HG03064 (cell line): Measurements from ENCODE around the gene CFB.

Source experiments
- ATAC-seq: cut with Tn5 transposase; IDR thresholded peaks from one replicate; pipeline ENCODE4 v1.9.1; 2021; ENCODE audit warnings: low read depth; ENCODE audit not compliant: unreplicated experiment

The CFB gene

DNA sequence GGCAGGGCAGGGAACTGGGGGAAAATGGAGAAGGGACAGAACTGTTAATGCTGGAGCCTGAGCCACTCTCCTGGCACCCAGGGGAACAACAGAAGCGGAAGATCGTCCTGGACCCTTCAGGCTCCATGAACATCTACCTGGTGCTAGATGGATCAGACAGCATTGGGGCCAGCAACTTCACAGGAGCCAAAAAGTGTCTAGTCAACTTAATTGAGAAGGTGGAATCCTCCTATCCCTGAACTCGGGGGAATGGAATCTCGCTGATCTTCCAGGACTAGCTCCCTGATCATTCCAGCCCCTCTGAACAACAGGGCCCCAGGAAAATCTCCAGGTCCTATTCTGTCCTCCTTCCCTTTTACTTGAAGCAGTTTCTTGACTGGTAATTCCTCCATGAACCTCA lies 2.0 kb downstream of the CFB start:
- no peak for ATAC-seq

- ATAC-seq: no peak
Measured at GRCh38 chr6:31948306-31948705, 2.4 kb downstream of the CFB start.

DNA sequence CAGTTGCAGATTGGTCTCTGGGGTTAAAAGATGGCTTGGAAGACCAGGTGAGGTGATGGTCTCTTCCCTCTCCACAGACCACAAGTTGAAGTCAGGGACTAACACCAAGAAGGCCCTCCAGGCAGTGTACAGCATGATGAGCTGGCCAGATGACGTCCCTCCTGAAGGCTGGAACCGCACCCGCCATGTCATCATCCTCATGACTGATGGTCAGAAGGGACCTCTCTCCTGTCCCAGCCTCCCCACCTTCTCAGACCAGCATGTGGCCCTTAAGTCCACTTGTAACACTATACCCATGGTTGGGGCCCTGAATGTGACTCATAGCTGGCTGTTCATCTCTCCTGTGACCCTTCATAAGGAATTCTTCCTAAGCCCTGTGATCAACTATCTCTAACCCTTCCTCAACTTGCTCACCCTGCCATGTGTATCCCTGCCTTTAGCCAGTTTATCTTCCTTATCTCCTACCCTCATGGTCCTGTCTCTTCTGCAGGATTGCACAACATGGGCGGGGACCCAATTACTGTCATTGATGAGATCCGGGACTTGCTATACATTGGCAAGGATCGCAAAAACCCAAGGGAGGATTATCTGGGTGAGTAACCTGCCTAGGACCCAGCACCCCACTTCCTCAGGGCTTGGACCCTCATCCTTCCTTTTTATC lies 3.0 kb downstream of the CFB start:
- ATAC-seq: no peak

DNA sequence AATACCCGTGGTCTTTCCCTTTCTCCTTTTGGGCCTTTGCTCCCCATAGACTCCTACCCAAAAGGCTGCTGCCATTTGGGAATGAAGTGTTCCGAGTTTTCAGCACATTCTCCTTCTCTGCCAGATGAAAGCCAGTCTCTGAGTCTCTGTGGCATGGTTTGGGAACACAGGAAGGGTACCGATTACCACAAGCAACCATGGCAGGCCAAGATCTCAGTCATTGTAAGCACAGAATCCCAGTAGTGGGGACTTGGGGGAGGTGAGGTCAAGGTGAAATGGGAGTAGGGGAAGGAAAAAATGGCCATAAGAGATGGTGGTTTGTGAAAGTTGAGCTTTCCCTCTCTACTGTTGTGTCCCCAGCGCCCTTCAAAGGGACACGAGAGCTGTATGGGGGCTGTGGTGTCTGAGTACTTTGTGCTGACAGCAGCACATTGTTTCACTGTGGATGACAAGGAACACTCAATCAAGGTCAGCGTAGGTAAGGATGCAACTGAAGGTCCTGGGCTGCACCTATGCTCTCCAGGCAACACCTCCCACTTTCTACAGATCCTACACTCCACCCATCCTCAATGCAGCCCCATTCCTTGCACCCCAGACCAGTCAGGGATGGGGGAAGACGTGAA lies 4.1 kb downstream of the CFB start:
- no peak for ATAC-seq

- no peak for ATAC-seq
Measured at GRCh38 chr6:31952140-31952805, 6.4 kb downstream of the CFB start.

- no peak for ATAC-seq
Measured at GRCh38 chr6:31952890-31953289, 7.0 kb downstream of the CFB start.

DNA sequence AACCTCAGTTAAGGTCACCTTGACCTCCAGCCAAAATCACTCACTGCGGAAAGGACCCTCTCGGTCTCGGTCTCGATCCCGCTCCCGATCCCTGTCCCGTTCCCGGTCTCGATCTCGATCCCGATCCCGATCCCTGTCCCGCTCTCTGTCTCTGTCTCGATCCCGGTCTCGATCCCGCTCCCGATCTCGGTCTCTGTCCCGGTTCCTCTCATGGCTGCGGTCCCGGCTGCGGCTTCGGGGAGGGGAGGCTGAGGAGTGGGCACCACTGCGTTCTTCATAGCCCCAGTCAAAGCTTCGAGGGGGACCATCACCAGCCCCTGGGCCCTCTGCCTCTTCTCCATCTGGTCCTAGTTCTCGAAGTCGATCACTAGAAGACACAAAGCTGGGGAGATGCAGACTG lies 8.6 kb downstream of the CFB start:
- no peak for ATAC-seq

GRCh38 chr6:31956796-31957195 lies 10.9 kb downstream of the CFB start:
- no peak for ATAC-seq

GRCh38 chr6:31958412-31958740 lies 12.5 kb downstream of the CFB start:
- peak; percentile 4 for ATAC-seq

DNA sequence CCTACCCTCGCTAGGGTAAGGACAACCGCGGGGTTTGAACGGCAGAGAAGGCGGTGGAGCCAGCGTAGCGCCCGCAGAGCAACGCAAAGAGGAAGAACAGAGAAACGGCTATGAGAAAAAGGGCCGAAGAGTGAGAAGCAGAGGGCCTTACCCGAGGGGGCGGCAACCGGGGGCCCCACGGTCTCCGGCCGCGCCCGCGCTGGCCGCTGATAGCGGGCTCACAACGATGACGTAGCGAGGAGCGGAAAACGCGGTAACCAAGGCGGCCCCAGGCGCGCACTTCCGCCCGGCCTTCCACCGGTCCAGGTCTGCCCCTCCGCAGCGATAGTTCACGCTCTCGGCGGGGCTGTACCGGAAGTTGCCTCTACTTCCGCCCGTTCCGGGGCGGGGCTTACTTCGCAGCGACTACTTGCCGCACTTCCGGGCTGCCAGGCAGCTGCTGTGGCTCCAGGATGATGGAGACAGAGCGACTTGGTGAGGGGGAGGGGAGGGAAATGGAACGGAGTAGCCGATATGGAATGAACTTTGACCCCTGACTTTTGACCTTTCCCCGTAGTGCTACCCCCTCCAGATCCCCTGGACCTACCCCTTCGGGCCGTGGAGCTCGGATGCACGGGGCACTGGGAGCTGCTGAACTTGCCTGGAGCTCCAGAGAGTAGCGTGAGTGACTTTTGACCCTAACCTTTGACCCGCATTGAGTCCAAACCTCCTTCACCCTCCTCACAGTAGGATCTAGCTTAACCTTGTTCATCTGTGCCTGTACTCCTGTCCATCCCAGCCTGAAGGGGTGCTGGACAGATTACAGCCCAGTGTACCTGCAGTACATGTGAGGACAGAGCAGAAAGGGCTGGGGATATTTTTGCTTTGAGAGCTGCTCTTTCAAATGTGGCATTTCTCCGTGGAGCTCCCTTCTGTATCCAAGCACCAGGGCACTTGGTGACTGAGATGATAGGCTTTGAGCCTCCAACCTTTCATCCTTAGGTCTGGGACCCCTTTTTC lies 13.1 kb downstream of the CFB start, which contains the start of the genes NELFE and SKIC2:
Gene NELFE (minus strand): TSS at position 231 of the 999 bp plus-strand sequence. CDS start 525 bp downstream, outside the sequence.
Gene SKIC2 (plus strand): TSS at position 435 of the 999 bp plus-strand sequence. CDS start 18 bp downstream, at position 453.
- ATAC-seq: peak; percentile 96

DNA sequence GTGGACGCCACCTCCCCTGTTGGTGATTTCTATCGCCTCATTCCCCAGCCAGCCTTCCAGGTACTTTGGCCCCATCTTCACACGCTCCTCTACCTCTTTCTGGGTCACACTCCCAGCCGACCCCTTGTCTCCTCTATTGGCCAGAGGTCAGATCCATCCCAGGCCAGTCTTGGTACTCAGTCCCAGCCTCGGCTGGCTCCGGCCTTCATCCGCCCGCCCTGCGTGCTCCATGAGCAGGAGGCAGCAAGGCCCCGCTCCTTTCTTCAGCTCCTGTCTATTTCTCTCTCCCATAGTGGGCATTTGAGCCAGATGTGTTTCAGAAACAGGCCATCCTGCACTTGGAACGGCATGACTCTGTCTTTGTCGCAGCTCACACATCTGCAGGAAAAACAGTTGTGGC lies 15.7 kb downstream of the CFB start:
- ATAC-seq: no peak

- ATAC-seq: no peak
Measured at GRCh38 chr6:31963921-31964320, 18.0 kb downstream of the CFB start.

DNA sequence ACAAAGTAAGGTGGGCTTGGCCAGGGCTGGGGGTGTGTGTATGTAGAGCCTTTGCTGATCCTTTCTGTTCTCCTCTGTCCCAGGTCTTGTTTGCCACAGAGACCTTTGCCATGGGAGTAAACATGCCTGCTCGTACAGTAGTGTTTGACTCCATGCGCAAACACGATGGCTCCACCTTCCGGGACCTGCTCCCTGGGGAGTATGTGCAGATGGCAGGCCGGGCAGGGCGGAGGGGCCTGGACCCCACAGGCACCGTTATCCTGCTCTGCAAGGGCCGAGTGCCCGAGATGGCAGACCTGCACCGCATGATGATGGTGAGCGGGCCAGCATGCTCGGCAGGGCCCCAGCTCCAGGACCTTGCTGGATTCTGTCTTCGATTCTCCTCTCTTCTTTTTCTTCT lies 19.8 kb downstream of the CFB start:
- ATAC-seq: no peak

DNA sequence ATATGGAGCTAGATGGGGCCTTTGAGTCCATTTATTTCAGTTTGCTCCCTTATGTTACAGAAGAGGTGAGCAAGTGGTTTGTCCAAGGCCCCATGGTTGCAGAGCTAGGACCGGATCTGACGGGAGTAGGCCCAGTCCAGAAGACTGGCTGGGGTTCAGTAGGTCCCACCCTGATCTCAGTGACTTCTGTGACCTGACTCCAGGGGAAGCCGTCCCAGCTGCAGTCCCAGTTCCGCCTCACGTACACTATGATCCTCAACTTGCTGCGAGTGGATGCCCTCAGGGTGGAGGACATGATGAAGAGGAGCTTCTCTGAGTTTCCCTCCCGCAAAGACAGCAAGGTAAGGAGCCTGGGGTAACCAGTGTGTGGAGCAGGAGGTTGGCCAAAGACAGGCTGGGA lies 20.6 kb downstream of the CFB start:
- ATAC-seq: no peak

GRCh38 chr6:31966997-31967925 lies 21.4 kb downstream of the CFB start:
- ATAC-seq: no peak

GRCh38 chr6:31967926-31968320 lies 22.0 kb downstream of the CFB start:
- no peak for ATAC-seq

GRCh38 chr6:31968326-31968725 lies 22.4 kb downstream of the CFB start:
- ATAC-seq: no peak

GRCh38 chr6:31968791-31969711 lies 23.2 kb downstream of the CFB start:
- no peak for ATAC-seq
